Transverse colon (tissue), 4 donors: Measurements from ENCODE around the gene CABCOCO1. TPM values are rescaled to one million over a fixed set of nuclear protein-coding genes. Genes with fewer than 3 reads are reported as not detected.

ENCODE experiments used
- DNase-seq: peaks from one replicate; pipeline ENCODE4 v3.0.0-alpha.2; 2019
- H3K27ac ChIP-seq, 4 donors: fragments of 200-600 bp; sonication (generic); 2 replicates each; pipeline ENCODE4 v1.5.1; 2016 to 2018; ENCODE audit warnings: inconsistent platforms in 4 of 4
- H3K27me3 ChIP-seq: fragments of 200-600 bp; sonication (generic); 2 replicates; pipeline ENCODE4 v1.5.1; 2017; ENCODE audit warnings: inconsistent platforms
- H3K36me3 ChIP-seq, 4 donors: fragments of 200-600 bp; sonication (generic); 2 replicates each; pipeline ENCODE4 v1.5.1; 2017 to 2019; ENCODE audit warnings: inconsistent platforms in 4 of 4
- H3K4me1 ChIP-seq, 4 donors: fragments of 200-600 bp; sonication (generic); 2 replicates each; pipeline ENCODE4 v1.5.1; 2017 to 2020; ENCODE audit warnings: inconsistent platforms in 4 of 4
- H3K4me3 ChIP-seq, 4 donors: fragments of 200-600 bp; sonication (generic); 1 replicate in 1 of 4; 2 replicates in 3 of 4; pipeline versions ENCODE4 v1.5.1 to v1.6.1; 2017 to 2019; ENCODE audit warnings: inconsistent platforms in 4 of 4
- H3K9me3 ChIP-seq, 2 donors: fragments of 200-600 bp; sonication (generic); 2 replicates each; pipeline ENCODE4 v1.5.1; 2017 to 2019; ENCODE audit warnings: inconsistent platforms in 2 of 2
- CTCF ChIP-seq, 5 experiments: fragments of 200-600 bp in 3 of 5; fragments of 450-650 bp in 2 of 5; sonication (generic) in 3 of 5; IDR thresholded peaks; 1 replicate in 2 of 5; 2 replicates in 3 of 5; pipeline ENCODE4 v1.5.1; 2016 to 2017; ENCODE audit warnings: antibody characterized with exemption in 5 of 5, inconsistent platforms in 3 of 5, mild to moderate bottlenecking in 2 of 5, moderate library complexity in 1 of 5
- EP300 ChIP-seq: sonication (generic); formaldehyde crosslinking; IDR thresholded peaks from one replicate; pipeline ENCODE4 v1.6.1; 2017; ENCODE audit warnings: antibody characterized with exemption, low read depth
- POLR2A ChIP-seq: fragments of 450-650 bp; IDR thresholded peaks from one replicate; pipeline ENCODE4 v1.6.1; 2016; ENCODE audit warnings: antibody characterized with exemption, mild to moderate bottlenecking, moderate library complexity
- POLR2AphosphoS5 ChIP-seq, 3 donors: sonication (generic); formaldehyde crosslinking; IDR thresholded peaks; one replicate each; pipeline ENCODE4 v1.6.1; 2016; ENCODE audit warnings: antibody characterized with exemption in 3 of 3
- WGBS, 2 donors: methylation state at CpG; one replicate each; pipeline ENCODE4 v1.1.5; 2018; ENCODE audit warnings: low coverage in 1 of 2; 5-methylcytosine and 5-hydroxymethylcytosine counted together
- in situ Hi-C, 4 donors: fragments of 200-750 bp; cut with MboI; loops; one replicate each; pipeline versions ENCODE4 v1.15.0 to v1.15.1; 2017; ENCODE audit warnings: low sequenced_read_pairs in 3 of 4, low pct_ligation_motif_present in 1 of 4, low pct_unique_long_range_greater_than_20kb in 1 of 4
- intact Hi-C: fragments of 100-400 bp; cut with DNase I; formaldehyde crosslinking; loops from one replicate; pipeline ENCODE4 v1.15.1; 2023; ENCODE audit warnings: low total_unique reads
- total RNA-seq, 4 donors: library from RNA; depleted of rRNA; stranded (reverse); fragments of >200 nt; gene quantifications; one replicate each; pipeline ENCODE4 v1.1.0, GENCODE V29; 2016

Gene CABCOCO1
- total RNA-seq, 4 donors from 2014 or later, result not detected

GRCh38 chr10:61744469-61744868 lies 81.7 kb downstream of the CABCOCO1 start:
- no peak for DNase-seq
- intact Hi-C loops, result loop anchor here (10.0 kb wide), 1 partner anchor 610 kb away; no protein-coding TSS in a partner anchor
- in situ Hi-C loops, result loop anchor here in 2 of 4 donors (25.0 kb wide), 2 partner anchors 607 to 932 kb away; no protein-coding TSS in a partner anchor
- Histone ChIP-seq H3K36me3 (no peaks in the 10 kb centered on the region), H3K27me3 (no peaks in the 10 kb centered on the region), H3K9me3 (no peaks in the 10 kb centered on the region), H3K4me3 (no peak overlapping the region), H3K27ac (no peak overlapping the region), H3K4me1 (no peaks in the 10 kb centered on the region)
- TF ChIP-seq POLR2A, result no peak
- TF ChIP-seq CTCF (IDR thresholded peaks at IDR 0.05), result no peak
- TF ChIP-seq EP300, result no peak
- no peak for TF ChIP-seq POLR2AphosphoS5 (IDR thresholded peaks at IDR 0.05)
- WGBS, 2 donors, result 80 to 96% methylated on average over 1 of the region's 1 CpG

- WGBS, 2 donors, result 72 to 74% methylated on average over 2 of the region's 2 CpGs
- no peak overlapping the region for H3K4me3 ChIP-seq
- no peak overlapping the region for H3K27ac ChIP-seq
- no peak for DNase-seq
- H3K36me3 ChIP-seq, result no peaks in the 10 kb centered on the region
- intact Hi-C loops, result loop anchor here (10.0 kb wide), 1 partner anchor 612 kb away; no protein-coding TSS in a partner anchor
- H3K9me3 ChIP-seq, result no peaks in the 10 kb centered on the region
- in situ Hi-C loops, result loop anchor here in 2 of 4 donors (25.0 kb wide), 2 partner anchors 609 to 934 kb away; no protein-coding TSS in a partner anchor
- TF ChIP-seq CTCF (IDR thresholded peaks at IDR 0.05) (no peak), EP300 (no peak), POLR2A (no peak), POLR2AphosphoS5 (IDR thresholded peaks at IDR 0.05) (no peak)
- H3K27me3 ChIP-seq, result no peaks in the 10 kb centered on the region
- H3K4me1 ChIP-seq, result peaks cover 3 to 4% (median 3%) of the 10 kb centered on the region in 4 donors
These were observed 83.6 kb downstream of the CABCOCO1 start for GRCh38 chr10:61746377-61746776.

- H3K27me3 ChIP-seq, result no peaks in the 10 kb centered on the region
- no peak for DNase-seq
- no peak overlapping the region for H3K27ac ChIP-seq
- H3K9me3 ChIP-seq, result no peaks in the 10 kb centered on the region
- no peak for TF ChIP-seq POLR2A
- TF ChIP-seq EP300, result no peak
- no peak for TF ChIP-seq POLR2AphosphoS5 (IDR thresholded peaks at IDR 0.05)
- no peak for TF ChIP-seq CTCF (IDR thresholded peaks at IDR 0.05)
- peaks cover 13 to 14% (median 13%) of the 10 kb centered on the region in 4 donors for H3K4me1 ChIP-seq
- intact Hi-C loops (loop anchor here (10.0 kb wide), 1 partner anchor 613 kb away; no protein-coding TSS in a partner anchor), in situ Hi-C loops (loop anchor here in 2 of 4 donors (25.0 kb wide), 2 partner anchors 610 to 935 kb away; no protein-coding TSS in a partner anchor)
- no peak overlapping the region for H3K4me3 ChIP-seq
- WGBS, 2 donors, result 94% methylated on average over 2 of the region's 2 CpGs
- no peaks in the 10 kb centered on the region for H3K36me3 ChIP-seq
These were observed 84.6 kb downstream of the CABCOCO1 start for GRCh38 chr10:61747307-61747706.

GRCh38 chr10:61749291-61749690 lies 86.6 kb downstream of the CABCOCO1 start:
- H3K4me3 ChIP-seq, result no peak overlapping the region
- WGBS, 2 donors, result 82 to 85% methylated on average over 3 of the region's 3 CpGs
- no peaks in the 10 kb centered on the region for H3K9me3 ChIP-seq
- DNase-seq, result no peak
- peaks cover 14 to 23% (median 18%) of the 10 kb centered on the region in 4 donors for H3K4me1 ChIP-seq
- H3K36me3 ChIP-seq, result no peaks in the 10 kb centered on the region
- H3K27me3 ChIP-seq, result no peaks in the 10 kb centered on the region
- no peak for TF ChIP-seq CTCF (IDR thresholded peaks at IDR 0.05)
- TF ChIP-seq EP300, result no peak
- TF ChIP-seq POLR2A, result no peak
- no peak for TF ChIP-seq POLR2AphosphoS5 (IDR thresholded peaks at IDR 0.05)
- intact Hi-C loops (loop anchor here (10.0 kb wide), 1 partner anchor 614 kb away; no protein-coding TSS in a partner anchor), in situ Hi-C loops (loop anchor here in 2 of 4 donors (25.0 kb wide), 2 partner anchors 612 to 937 kb away; no protein-coding TSS in a partner anchor)
- H3K27ac ChIP-seq, result no peak overlapping the region
